Coronary artery (tissue), 2 donors: Measurements from ENCODE around the gene LTB.

Source experiments
- DNase-seq: peaks from one replicate; pipeline ENCODE4 v3.0.0-alpha.2; 2017; ENCODE audit warnings: low spot score
- H3K27ac ChIP-seq, 2 donors: fragments of 200-600 bp; sonication (generic); one replicate each; pipeline ENCODE4 v1.5.1; 2016 to 2019
- H3K4me3 ChIP-seq: fragments of 200-600 bp; sonication (generic); 2 replicates; pipeline ENCODE4 v1.5.1; 2016; ENCODE audit warnings: mild to moderate bottlenecking, moderate library complexity
- CTCF ChIP-seq: fragments of 200-600 bp; sonication (generic); IDR thresholded peaks from one replicate; pipeline ENCODE4 v1.5.1; 2019; ENCODE audit warnings: antibody characterized with exemption

LTB gene

GRCh38 chr6:31586599-31587281 is 4.5 kb upstream of the LTB start:
- no peak for DNase-seq
- Histone ChIP-seq H3K27ac (peak overlapping the region in 1 of 2 donors; percentile 63), H3K4me3 (no peak overlapping the region)
- no peak for TF ChIP-seq CTCF

GRCh38 chr6:31586008-31586407 is 3.8 kb upstream of the LTB start, which contains the start of gene LST1:
Gene LST1 (plus strand): TSS chr6:31586277. CDS start chr6:31587300, 1,023 bp downstream.
- DNase-seq = no peak
- TF ChIP-seq CTCF = no peak
- peak within 1 kb of the TSS in 1 of 2 donors; percentile 63 for H3K27ac ChIP-seq

GRCh38 chr6:31585491-31585890 is 3.3 kb upstream of the LTB start:
- Histone ChIP-seq H3K27ac (peak overlapping the region in 1 of 2 donors; percentile 60), H3K4me3 (no peak overlapping the region)
- no peak for TF ChIP-seq CTCF
- no peak for DNase-seq

More at GRCh38 chr6:31586008-31586407, 3.8 kb upstream of the LTB start, which contains the start of gene LST1:
- H3K4me3 ChIP-seq = no peak within 1 kb of the TSS

- TF ChIP-seq CTCF = no peak
- Histone ChIP-seq H3K4me3 (peak overlapping the region; percentile 83), H3K27ac (peak overlapping the region; percentile 46 to 82)
- no peak for DNase-seq
These were observed 592 bp downstream of the LTB start for GRCh38 chr6:31581434-31582229.

GRCh38 chr6:31580807-31581433 is 1.3 kb downstream of the LTB start:
- DNase-seq = no peak
- peak overlapping the region; percentile 46 to 82 for H3K27ac ChIP-seq
- peak overlapping the region; percentile 83 for H3K4me3 ChIP-seq
- peak; percentile 98 for TF ChIP-seq CTCF

- no peak for TF ChIP-seq CTCF
- DNase-seq = no peak
- peak overlapping the region; percentile 83 for H3K4me3 ChIP-seq
- peak overlapping the region; percentile 46 to 82 for H3K27ac ChIP-seq
These were observed 1.8 kb downstream of the LTB start for GRCh38 chr6:31580438-31580740.
